ENCODE measurements around the gene VSIG10. TPM values are rescaled to one million over a fixed set of nuclear protein-coding genes. Genes with fewer than 3 reads are reported as not detected.

Gene VSIG10
- total RNA-seq, 1 donor from 2014 or later: 22.0 TPM

GRCh38 chr12:118103201-118103600 lies 610 bp downstream of the VSIG10 start:
- Histone ChIP-seq H3K36me3 (ENCODE audit: control insufficient read depth, insufficient read depth, low read length) (no peaks in the 10 kb centered on the region), H3K27me3 (ENCODE audit: control insufficient read depth, insufficient read depth, low read length) (no peaks in the 10 kb centered on the region), H3K4me3 (ENCODE audit: low read depth, low read length) (peak overlapping the region; percentile 67)
- DNase-seq (ENCODE audit: low read depth): no peak
- TF ChIP-seq CTCF (IDR thresholded peaks at IDR 0.05; ENCODE audit: insufficient read depth, low read length, poor library complexity, severe bottlenecking): no peak

GRCh38 chr12:118102609-118103008 lies 1.2 kb downstream of the VSIG10 start:
- peak overlapping the region; percentile 67 for H3K4me3 ChIP-seq (ENCODE audit: low read depth, low read length)
- H3K27me3 ChIP-seq (ENCODE audit: control insufficient read depth, insufficient read depth, low read length): no peaks in the 10 kb centered on the region
- DNase-seq (ENCODE audit: low read depth): no peak
- no peaks in the 10 kb centered on the region for H3K36me3 ChIP-seq (ENCODE audit: control insufficient read depth, insufficient read depth, low read length)
- no peak for TF ChIP-seq CTCF (IDR thresholded peaks at IDR 0.05; ENCODE audit: insufficient read depth, low read length, poor library complexity, severe bottlenecking)

- TF ChIP-seq CTCF (IDR thresholded peaks at IDR 0.05; ENCODE audit: insufficient read depth, low read length, poor library complexity, severe bottlenecking): no peak
- H3K4me3 ChIP-seq (ENCODE audit: low read depth, low read length): no peak overlapping the region
- no peaks in the 10 kb centered on the region for H3K27me3 ChIP-seq (ENCODE audit: control insufficient read depth, insufficient read depth, low read length)
- H3K36me3 ChIP-seq (ENCODE audit: control insufficient read depth, insufficient read depth, low read length): no peaks in the 10 kb centered on the region
- peak; percentile 61 for DNase-seq (ENCODE audit: low read depth)
Observed at GRCh38 chr12:118102070-118102469, 1.7 kb downstream of the VSIG10 start.

GRCh38 chr12:118101051-118101450 lies 2.8 kb downstream of the VSIG10 start:
- TF ChIP-seq CTCF (IDR thresholded peaks at IDR 0.05; ENCODE audit: insufficient read depth, low read length, poor library complexity, severe bottlenecking): no peak
- Histone ChIP-seq H3K4me3 (ENCODE audit: low read depth, low read length) (no peak overlapping the region), H3K36me3 (ENCODE audit: control insufficient read depth, insufficient read depth, low read length) (no peaks in the 10 kb centered on the region), H3K27me3 (ENCODE audit: control insufficient read depth, insufficient read depth, low read length) (no peaks in the 10 kb centered on the region)
- no peak for DNase-seq (ENCODE audit: low read depth)

- Histone ChIP-seq H3K27me3 (ENCODE audit: control insufficient read depth, insufficient read depth, low read length) (no peaks in the 10 kb centered on the region), H3K36me3 (ENCODE audit: control insufficient read depth, insufficient read depth, low read length) (no peaks in the 10 kb centered on the region), H3K4me3 (ENCODE audit: low read depth, low read length) (no peak overlapping the region)
- no peak for TF ChIP-seq CTCF (IDR thresholded peaks at IDR 0.05; ENCODE audit: insufficient read depth, low read length, poor library complexity, severe bottlenecking)
- no peak for DNase-seq (ENCODE audit: low read depth)
Observed at GRCh38 chr12:118098911-118099671, 4.7 kb downstream of the VSIG10 start.

- no peak for TF ChIP-seq CTCF (IDR thresholded peaks at IDR 0.05; ENCODE audit: insufficient read depth, low read length, poor library complexity, severe bottlenecking)
- Histone ChIP-seq H3K4me3 (ENCODE audit: low read depth, low read length) (no peak overlapping the region), H3K36me3 (ENCODE audit: control insufficient read depth, insufficient read depth, low read length) (no peaks in the 10 kb centered on the region), H3K27me3 (ENCODE audit: control insufficient read depth, insufficient read depth, low read length) (no peaks in the 10 kb centered on the region)
- DNase-seq (ENCODE audit: low read depth): no peak
Observed at GRCh38 chr12:118098401-118098800, 5.4 kb downstream of the VSIG10 start.

All from kidney epithelial cell (primary cell).